IPS-18c (cell line): Measurements from ENCODE around the gene PPFIA1.

Experiments
- H3K4me3 ChIP-seq: 2 replicates; pipeline ENCODE4 v1.7.0; 2013; ENCODE audit warnings: low read depth, mild to moderate bottlenecking, low read length, moderate library complexity; ENCODE audit not compliant: insufficient read depth
- H3K9me3 ChIP-seq: one replicate; pipeline ENCODE4 v1.6.1; 2013; ENCODE audit warnings: mild to moderate bottlenecking, low read length, moderate library complexity; ENCODE audit not compliant: control insufficient read depth, insufficient read depth

Gene PPFIA1

DNA sequence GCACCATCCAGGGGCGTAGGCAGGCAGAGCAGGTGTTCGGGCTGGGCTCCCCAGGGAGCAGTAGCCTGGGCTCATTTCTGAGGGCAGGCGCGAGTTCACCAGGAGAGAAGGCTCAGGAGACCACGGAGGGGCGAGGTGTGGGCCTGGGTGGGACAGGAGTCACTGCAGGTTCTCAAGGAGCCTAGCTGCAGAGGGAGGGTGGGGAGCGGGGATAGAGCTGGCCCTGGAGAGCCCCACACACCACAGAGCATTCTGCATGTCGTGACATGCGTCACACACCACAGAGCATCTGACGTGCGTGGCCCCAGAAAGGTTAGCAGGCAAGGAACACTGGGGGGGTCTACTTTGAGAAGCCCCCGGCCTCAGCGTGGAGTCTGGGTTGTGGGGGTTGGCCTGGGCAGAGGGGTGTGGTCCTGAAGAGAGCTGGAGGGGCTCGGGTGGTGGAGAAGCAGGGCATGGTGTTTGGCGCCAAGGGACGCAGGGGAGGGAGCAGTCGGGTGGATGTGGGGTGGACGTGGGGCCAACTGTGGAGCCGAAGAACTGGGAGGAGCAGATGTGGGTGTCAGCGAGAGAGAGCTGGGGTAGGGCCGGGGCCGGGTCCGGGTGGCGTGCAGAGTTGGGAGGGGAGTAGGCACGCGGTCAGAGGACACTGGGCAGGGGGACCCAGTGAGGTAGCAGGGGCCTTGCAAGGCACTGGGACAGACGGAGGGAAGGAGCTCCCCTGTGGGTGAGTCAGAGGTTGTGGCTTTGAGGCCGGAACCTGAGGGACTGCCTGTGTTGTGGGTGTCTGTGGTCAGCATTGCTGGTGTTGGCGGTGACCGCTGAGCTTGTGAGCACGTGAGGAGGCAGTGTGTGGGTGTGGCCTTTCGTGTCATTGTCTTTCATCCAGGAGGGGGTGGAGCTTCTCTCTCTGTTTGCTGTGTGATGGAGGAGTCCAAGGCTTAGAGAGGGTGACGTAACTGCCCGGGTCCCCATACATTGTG is 153.3 kb downstream of the PPFIA1 start:
- Histone ChIP-seq H3K9me3 (no peaks in the 10 kb centered on the region), H3K4me3 (no peak overlapping the region)

GRCh38 chr11:70424765-70425344 is 154.4 kb downstream of the PPFIA1 start:
- H3K4me3 ChIP-seq = no peak overlapping the region
- no peaks in the 10 kb centered on the region for H3K9me3 ChIP-seq

DNA sequence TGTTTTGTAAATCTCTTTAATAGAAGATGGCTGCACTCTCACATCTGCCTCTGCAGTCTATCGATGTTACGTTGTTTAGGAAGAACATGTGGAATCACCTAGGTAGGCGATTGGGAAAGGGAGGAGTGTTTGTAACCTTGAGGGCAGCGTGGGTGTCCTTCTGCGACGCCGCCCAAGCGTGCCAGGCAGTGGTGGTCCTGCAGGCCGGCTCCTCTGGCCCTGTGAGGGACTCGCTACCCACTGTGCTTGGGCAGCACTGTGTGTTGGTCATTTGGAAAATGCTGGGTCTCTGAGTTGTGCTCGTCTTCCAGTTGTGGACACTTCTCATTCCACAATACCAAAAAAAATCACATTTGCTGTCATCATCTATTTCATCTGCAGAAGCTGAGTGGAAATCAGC is 156.9 kb downstream of the PPFIA1 start:
- no peak overlapping the region for H3K4me3 ChIP-seq
- H3K9me3 ChIP-seq = no peaks in the 10 kb centered on the region

DNA sequence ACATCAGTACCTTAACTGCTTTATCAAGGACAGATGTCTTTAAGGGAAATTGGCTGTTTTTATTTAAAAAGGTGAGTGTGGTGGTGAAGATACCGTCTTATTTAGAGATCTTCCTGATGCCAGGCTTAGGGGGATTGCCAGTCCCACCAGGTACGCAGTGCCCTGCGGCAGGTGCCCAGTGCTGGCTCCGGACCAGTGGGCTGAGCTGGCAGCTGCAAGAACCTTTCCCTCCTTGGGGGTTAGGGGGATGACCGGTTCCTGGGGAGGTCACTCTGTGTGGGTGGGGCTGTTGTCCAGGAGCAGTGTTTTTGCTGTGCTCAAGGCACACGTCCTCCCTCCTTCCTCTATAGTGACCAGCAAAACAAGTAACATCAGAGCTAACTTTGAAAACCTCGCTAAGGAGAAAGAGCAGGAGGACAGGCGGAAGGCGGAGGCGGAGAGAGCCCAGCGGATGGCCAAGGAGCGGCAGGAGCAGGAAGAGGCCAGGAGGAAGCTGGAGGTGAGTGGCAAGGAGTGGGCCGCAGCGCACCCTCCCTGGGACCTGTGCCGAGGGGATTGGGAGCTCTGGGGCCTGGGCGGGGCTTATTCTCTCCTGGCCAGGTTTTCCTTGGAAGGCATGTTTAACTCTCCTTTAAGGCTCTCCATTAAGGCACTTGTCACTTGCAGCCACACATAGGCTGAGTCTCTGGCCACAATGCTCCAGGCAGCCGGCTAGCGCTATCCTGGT is 158.4 kb downstream of the PPFIA1 start:
- H3K4me3 ChIP-seq = no peak overlapping the region
- H3K9me3 ChIP-seq = no peaks in the 10 kb centered on the region

GRCh38 chr11:70429428-70429705 is 158.9 kb downstream of the PPFIA1 start:
- H3K4me3 ChIP-seq = no peak overlapping the region
- no peaks in the 10 kb centered on the region for H3K9me3 ChIP-seq

GRCh38 chr11:70429724-70430521 is 159.4 kb downstream of the PPFIA1 start:
- Histone ChIP-seq H3K4me3 (no peak overlapping the region), H3K9me3 (no peaks in the 10 kb centered on the region)

DNA sequence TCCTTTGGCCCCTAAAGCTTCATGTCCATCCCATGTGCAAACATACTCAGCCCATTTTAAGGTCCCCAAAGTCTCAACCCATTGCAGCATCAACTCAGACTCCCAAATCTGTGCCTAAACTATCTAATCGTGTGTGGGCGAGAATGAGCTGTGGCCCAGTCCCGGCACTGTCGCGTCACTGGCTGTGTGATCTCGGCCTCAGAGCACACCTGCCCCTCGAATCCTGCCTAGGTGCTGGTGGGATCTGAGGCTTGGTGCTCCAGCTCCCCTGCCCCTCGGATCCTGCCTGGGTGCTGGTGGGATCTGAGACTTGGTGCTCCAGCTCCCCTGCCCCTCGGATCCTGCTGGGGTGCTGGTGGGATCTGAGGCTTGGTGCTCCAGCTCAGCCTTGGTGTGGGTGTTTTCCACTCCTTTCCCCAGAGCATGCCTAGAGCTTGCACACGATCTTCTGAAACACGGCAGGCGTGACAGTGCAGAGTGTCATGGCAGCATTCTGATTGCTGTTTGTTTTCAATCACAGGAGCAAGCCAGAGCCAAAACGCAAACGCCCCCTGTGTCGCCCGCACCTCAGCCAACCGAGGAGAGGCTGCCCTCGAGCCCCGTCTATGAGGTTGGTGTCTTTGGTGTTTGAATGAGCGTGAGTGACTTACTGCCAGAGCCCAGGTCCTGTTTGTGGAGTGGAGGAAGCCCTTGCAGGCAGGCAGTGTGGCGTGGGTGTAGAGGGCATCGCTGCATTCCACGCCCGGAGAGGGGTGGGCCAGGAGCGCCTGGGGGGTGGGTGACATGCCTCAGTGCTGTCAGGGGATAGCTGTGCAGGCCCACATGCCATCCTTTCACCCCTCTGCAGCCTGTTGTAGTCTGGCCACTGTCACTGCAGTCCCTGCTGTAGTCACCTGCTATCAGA is 160.4 kb downstream of the PPFIA1 start:
- Histone ChIP-seq H3K4me3 (no peak overlapping the region), H3K9me3 (no peaks in the 10 kb centered on the region)

DNA sequence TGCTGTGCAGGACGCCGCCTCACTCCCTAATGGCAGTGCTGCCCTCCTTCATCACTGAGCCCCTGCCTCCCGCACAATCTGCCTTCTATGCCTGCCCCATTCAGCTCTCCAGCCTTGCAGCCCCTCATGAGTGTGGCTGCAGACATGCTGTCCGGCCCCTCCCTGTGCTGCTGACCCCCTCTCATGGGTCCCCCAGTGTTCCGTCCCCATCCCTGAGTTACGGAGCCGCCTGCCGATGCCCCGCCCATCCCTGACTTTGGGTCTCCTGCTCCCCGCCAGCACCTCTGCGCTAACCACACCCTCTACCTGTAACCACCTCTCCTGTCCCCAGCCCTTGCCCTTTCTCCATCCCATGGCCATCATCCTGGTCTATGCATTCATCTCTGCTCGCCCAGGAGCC is 161.1 kb downstream of the PPFIA1 start:
- Histone ChIP-seq H3K4me3 (no peak overlapping the region), H3K9me3 (no peaks in the 10 kb centered on the region)

- H3K9me3 ChIP-seq = no peaks in the 10 kb centered on the region
Observed at GRCh38 chr11:70432065-70432464, 161.6 kb downstream of the PPFIA1 start.

DNA sequence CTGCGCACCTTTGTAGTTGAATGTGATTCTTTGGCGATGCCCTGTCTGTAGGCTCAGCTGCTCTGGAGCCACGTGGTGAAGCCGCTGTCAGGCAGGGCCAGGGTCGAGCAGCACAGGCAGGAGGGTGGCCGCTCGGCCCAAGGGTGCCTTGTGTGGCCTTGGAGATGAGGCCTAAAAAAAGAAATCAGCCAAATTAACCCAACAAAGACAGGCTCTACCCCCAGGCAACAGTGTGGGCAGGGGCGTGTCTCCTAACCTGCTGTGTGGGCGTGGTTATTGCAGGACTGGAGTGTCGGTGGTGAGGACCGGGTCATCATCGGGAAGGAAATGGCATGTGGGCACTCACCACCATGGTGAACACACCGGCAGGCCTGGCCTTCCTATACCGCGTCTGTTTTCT is 162.1 kb downstream of the PPFIA1 start:
- no peak overlapping the region for H3K4me3 ChIP-seq
- no peaks in the 10 kb centered on the region for H3K9me3 ChIP-seq

More at GRCh38 chr11:70432065-70432464, 161.6 kb downstream of the PPFIA1 start:
- no peak overlapping the region for H3K4me3 ChIP-seq

GRCh38 chr11:70433038-70433437 is 162.5 kb downstream of the PPFIA1 start:
- H3K4me3 ChIP-seq = no peak overlapping the region
- H3K9me3 ChIP-seq = no peaks in the 10 kb centered on the region

DNA sequence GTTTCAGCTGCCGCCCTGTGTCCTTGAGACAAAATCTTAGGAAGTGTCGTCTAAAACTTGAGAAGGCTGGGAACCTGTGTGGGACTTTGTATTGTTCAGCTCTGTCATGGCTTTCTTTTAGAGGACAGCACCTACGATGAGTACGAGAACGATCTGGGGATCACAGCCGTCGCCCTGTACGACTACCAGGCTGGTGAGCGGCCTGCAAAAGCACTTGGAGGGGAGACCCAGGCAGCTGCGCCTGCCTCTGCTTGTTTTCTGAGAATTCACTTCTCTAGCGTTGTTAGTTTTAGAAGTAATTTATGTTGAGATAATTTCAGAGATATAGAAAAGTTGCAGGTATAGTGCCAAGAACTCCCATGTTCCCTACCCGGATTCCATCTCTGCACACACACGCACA is 163.0 kb downstream of the PPFIA1 start:
- Histone ChIP-seq H3K9me3 (no peaks in the 10 kb centered on the region), H3K4me3 (no peak overlapping the region)
